Measurements from ENCODE around the gene PSTPIP2.
"Not testable (repeated sequence)": the region's sequence is repeated elsewhere in the genome, so short reads cannot be mapped to it uniquely, and the experiment has no call there.

The PSTPIP2 gene

DNA sequence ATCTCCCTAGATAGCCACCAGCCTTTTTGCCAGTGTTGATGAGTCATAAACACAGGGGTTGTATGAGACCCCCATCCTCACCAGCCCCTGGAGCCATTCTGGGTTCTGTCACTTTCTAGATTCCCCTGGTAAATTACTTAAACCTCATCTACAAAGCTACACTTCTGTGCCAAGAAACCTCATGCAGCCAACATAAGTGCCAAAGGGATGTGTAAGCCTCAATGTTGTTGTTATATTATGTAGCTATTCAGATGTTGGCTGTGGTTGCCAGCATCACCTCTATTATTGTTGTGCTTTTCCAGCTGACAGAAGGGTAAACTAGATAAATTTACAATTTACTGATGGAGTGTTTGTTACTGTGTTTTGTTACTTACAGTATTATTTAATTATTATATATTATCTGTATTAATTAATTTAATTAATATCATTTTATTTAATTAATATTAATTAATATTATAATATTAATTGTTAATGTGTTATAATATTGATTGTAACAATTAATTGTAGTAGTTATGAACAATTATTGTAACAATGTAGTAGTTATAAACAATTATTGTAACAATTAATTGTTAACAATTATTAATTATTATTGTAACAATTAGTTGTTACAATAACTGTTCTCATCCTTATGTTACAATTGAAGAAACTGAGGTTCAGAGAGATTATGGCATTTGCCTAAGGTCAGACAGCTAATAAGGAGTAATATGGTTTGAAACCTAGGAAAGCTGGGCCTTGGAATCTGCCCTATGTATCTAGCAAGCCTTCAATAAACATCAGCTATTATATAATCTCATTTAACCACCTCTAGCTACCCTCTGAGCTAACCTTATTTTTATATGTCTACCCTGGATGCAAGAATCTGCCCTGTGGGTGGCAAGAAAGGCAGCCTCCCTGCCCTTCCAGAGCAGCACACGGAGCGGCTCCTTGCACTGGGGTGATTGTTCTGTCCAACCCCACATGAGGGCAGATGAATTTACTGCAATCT lies 36.1 kb downstream of the PSTPIP2 start:
- DNase-seq = no peak

DNA sequence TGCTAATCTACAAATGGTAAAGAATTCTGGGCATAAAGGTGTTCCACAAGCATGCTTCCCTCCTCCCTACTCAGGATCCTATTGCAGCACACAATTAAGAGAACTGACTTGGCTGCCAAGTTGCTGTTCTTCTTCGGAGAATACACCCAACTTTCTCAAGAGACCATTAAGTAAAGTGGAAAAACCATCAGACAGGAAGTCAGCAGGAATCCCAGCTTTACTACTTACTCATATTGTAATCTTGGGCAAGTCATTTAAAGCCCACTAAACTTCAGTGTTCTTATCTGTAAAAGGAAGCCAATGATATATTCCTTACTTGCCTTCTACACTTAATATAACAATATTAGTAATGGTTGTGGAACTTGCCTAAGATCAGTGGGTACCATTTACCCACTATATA lies 37.8 kb downstream of the PSTPIP2 start:
- DNase-seq = no peak

DNA sequence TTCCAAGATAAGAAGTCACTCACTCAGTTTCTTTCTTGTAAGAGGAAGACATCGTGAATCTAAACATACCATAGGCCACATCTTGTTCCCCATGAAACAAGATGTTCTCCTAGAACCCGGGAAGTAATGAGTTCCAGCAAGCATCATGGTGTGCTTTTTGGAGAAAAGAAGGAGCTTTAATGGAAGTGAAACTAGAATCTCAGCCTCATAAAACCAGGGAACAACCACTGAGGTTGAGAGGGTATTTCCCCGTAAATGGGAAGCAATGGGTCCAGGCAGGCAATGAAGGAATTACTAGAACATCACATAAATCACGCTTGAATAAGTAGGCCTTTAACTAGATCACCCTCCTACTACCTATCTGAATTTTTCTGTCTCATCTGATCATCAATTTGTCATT lies 40.3 kb downstream of the PSTPIP2 start:
- DNase-seq = no peak

DNA sequence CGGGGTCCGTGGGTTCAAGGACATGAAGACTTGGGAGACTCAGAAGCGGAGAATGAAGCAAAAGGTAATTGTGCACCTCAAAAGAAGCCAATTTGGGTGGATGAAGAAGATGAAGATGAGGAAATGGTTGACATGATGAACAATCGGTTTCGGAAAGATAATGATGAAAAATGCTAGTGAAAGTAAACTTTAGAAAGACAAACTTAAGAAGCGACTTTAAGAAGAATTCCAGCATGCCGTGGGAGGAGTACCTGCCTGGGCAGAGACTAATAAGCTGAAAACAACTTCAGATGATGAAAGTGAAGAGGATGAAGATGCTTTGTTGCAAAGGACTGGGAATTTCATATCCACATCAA lies 43.5 kb downstream of the PSTPIP2 start:
- DNase-seq = no peak

DNA sequence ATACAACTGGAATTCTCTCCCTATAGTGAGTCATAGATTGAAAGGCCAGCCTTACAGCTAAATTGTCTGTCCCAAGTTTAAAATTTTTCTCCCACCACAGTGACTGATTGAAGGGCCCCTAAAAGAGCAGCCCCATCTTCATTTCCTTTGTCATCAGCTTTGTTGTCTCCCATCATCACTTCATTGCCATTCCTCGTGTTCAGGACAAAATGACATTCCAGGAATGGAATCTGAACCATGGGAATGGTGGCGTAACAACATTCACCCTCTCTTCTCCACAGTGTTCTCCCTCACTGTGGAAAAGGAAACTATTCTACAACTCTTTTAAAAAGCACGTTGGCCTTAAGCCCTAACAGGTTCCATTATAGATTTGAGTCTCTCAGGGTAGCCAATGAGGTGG lies 52.1 kb downstream of the PSTPIP2 start:
- no peak for DNase-seq

DNA sequence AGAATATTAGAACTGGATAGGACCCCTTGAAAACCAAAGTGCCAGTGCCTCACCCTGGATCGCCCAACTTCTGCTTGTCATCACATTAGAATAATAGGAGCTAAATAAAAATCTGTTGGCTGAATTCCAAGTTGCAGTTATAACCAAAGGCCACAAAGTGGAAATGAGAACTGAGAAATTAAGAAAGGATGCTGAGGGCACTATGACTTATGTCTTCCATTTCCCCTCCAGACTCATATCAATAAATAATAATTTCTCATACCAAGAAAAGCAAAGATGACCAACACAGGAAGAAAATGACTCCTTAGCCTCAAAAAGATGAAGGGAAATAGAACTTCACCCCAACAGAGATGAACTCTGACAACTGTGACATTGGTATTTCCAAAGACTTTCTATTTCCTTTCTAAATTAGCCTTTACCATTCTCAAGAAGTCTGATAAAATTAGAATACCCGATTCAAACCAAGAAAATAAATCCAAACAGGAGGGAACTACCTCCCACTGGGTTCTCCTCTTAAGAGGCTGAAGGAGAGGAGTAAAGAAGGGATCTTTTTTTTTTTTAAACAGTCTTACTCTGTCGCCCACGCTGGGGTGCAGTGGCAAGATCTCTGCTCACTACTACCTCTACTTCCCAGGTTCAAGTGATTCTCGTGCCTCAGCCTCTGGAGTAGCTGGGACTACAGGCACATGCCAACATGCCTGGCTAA lies 58.4 kb downstream of the PSTPIP2 start:
- peak in 1 of 5 donors; percentile 56 for DNase-seq

DNA sequence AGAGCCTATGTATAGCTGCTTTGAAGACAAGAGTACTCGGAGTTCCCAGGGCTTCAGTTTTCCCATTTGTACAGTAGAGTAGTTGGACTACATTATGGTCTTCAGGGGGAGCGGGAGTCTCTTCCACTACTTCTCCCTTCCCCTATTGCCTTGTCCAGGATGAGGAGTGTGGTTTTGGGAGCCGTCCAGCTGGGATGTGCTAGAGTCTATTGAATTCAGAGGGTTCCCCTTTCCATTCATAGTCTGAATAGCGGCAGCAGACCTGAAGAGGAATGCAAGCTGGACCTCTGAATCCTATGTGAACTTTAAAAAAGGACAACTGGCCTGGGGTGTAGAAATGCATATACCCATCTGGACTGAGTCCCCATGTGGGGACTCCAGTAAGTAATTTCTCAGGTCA lies 61.4 kb downstream of the PSTPIP2 start:
- DNase-seq = no peak

DNA sequence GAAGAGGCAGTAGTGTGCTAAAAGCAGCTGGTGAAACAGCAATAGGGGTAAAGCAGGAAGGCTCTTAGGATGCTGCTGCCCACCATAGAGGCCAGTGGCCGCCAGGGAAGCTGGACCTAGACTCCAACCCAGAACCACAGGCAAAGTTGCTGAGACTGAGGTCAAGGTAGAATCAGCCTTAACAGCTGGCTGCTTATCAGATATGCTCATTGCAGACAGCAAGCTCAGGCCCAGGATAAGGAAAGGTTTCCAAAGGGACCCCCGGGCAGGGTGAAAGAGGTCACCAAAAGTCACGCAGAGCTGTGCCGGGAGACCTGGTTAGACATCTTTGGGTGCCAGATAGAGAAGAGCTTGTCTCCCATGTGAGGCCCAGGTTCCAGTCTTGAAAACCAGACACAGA lies 62.0 kb downstream of the PSTPIP2 start:
- no peak for DNase-seq

DNA sequence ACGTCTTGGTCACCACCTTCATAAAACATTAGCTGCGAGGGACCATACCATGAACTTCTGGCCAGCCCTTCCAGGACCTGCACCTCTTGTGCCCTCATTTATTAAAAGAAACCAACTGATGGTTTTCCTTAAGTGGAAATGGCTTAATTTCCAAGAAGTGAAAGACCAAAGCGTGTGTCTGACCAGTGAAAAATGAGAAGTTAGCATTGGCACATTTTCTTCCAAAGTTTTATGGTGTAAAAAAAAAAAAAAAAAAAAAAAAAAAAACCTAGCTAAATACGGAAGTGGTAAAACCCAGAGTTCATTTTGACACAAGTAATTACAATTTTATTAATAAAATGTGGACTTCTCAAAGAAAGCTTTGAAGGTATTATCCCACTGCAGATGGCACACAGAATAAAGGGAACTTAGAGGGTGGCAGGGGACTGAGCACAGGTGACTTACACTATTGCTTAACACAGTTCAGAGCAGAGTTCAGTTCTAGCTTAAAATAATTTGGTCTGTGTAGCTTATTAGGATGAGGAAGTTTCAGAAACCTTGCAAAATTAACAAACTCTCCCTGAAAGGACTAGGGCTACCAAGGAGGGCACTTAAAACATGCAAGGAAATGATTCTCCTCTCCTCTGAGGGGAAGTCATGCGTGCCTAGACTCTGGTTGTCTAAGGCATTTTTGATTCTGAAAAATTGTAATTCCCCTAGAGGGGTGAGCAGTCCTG lies 62.8 kb downstream of the PSTPIP2 start:
- DNase-seq = no peak

DNA sequence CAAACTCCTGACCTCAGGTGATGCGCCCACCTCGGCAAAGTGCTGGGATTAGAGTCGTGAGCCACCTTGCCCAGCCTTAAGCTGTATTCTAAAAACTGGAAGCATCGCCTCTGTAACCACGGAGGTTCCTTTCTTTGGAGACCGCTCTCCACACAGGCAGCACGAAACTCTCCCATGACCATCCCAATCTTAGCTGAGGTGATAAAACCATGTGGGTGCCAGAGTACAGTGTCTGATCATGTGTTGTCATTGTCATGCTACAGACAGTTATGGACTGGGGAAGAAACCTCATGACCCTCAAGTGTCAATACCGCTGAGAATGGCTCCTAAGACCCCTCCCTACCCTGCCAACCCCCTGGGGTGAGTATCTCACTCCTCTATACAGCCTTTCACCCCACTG lies 63.5 kb downstream of the PSTPIP2 start:
- DNase-seq = no peak

DNA sequence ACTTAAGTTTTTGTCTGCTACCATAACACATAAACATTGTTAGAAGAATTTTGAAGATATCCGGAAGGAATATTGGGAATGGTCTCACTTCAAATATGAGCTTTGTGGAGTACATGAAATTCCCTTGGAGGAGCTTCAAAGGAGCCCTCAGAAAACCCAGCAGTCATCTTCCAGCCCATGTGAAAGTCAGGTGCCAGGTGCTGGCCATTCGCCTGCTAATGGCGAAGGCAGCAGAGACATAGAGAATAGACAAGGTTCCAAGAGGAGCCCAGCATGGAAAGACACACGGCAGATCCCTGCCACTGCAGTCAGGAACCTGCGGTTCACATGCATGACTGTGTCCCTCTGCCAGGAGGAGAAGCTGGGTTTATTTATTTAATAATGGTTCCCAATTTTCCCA lies 64.9 kb downstream of the PSTPIP2 start:
- DNase-seq = no peak

DNA sequence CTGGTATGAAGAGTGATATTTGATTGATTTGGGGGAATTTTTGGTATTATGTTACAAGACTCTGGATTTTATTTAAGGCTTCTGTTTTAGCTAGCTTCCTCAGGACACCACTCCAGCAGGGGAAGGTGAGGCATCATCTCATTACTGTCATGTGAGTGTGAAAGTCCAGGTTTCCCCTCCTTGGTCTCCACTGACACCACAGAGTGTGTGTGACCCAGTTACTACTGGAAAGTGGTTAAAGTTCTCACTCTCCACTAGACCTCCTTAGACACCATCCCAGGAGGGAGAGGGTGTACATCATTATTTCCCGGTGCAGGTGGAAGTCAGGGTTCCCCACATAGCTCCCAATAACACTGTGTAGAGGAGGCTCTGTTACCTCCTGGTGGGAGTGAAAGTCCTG lies 69.1 kb downstream of the PSTPIP2 start:
- no peak for DNase-seq

DNA sequence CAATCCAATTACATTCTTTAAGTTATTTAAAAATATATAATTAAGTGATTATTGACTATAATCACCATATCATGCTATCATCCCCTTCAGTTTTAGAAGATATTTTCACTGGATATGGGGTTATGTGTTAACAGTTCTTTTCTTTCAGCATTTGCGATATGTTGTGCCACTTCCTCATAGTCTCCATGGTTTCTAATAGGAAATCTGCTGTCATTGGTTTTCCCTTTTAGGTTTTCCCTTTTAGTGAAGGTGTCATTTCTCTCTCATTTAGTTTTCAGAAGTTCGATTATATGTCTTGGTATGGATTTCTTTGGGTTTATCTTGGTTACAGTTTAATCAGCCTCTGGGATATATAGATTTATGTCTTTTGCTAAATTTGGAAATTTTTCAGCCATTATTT lies 70.2 kb downstream of the PSTPIP2 start:
- no peak for DNase-seq

DNA sequence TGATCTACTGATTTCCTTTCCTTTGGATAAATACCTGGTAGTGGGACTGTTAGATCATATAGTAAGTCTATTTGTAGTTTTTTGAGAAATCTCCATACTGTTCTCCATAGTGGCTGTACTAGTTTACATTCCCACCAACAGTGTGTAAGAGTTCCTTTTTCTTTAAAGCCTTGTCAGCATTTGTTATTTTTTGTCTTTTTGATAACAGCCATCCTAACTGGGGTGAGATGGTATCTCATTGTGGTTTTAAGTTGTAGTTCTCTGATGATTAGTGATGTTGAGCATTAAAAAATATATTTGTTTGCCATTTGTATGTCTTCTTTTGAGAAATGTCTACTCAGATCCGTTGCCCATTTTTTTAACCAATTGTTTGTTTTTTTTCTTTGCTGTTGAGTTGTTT lies 71.0 kb downstream of the PSTPIP2 start:
- DNase-seq = no peak

DNA sequence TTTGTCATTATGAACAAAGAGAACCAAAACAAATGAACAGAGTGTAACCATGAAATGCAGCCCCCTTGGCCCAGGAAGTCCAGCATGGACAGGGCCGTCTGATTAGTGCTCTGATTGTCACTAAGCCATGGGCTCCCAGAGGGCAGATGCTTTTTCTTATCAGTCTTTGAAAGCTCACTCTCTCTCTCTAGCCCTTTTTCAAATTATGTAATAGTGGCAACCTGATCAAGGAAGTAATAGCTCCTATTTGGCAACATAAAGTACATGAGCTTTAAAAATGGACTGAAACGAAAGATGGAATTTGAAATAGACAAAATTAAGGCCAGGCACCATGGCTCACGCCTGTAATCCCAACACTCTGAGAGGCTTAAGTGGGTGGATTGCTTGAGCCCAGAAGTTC lies 72.5 kb downstream of the PSTPIP2 start:
- DNase-seq = no peak

DNA sequence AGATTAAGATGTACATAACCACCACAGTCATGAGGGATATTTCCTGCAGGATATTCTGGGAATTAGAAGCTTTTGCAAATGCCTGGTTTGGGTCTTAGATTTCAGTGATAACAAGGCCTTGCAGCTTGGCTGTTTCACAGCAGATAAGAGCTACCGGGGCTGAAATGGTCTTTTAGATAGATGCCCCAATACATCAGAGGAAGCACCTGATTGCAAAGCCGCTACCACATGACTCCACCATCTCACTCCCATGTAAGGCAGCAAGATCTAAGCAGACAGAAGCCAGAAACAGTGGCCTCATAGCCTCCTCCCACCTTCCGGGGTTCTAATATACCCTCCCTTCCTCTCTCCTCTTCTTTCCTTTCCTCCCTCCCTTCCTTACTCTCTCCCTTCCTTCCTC lies 73.8 kb downstream of the PSTPIP2 start:
- DNase-seq = peak in 1 of 5 donors; percentile 17

DNA sequence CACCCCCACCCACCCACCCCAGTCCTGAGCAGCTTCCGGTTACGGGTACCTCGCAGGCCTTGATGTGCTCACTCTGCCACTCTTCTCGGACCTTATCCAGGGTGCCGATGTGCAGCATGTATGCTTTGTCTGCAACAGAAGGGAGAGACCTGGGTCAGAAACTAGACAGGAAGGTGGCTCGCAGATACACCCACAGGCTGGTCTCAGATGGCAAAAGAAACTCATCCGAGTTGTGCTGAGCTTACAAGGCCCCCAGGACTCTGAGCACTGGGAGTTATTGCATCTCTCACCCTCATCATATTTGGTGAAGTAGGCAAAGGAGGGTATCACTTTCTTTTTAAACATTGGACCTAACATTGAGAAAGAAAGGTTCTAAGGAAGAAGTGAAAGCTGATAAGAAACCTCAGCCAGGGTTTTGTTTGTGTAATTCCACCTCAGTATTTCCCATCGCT lies 74.3 kb downstream of the PSTPIP2 start:
- peak in 1 of 5 donors; percentile 29 for DNase-seq

DNA sequence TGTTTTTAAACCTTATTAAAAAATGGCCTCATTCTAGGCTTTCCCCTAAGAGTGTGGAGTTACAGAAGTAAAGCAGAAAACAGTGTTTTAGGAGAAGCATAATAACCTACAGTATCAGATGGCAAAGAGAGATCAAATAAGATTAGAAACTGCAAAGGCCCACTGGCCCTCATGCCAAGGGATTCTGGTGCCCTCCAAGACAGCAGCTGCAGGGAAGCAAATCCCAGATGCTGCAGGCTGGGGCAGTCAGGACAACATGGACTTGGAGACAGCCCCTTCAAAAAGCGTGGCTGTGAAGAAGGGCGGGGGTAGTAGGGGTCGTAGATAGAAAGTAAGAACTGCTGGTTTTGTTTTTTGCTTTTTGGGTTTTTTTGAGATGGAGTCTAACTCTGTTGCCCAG lies 76.6 kb downstream of the PSTPIP2 start:
- DNase-seq = no peak

DNA sequence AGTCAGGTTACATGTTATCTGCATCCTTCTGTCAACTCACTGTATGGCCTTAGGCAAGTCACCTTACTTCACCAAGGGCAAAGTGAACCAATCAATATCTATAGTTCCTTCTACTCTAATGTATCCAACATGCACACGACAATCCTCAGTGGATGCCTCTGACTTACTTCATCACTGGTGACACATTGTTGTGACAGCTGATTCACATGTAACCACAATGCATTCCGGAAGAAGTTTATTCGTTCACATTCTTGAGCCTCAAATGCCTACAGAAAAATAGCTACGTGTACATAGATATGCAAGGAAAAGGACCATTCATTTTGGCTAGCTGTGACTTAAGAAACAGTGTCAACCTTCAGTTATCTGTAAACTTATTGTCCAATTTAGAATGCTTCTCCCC lies 78.6 kb downstream of the PSTPIP2 start:
- no peak for DNase-seq

DNA sequence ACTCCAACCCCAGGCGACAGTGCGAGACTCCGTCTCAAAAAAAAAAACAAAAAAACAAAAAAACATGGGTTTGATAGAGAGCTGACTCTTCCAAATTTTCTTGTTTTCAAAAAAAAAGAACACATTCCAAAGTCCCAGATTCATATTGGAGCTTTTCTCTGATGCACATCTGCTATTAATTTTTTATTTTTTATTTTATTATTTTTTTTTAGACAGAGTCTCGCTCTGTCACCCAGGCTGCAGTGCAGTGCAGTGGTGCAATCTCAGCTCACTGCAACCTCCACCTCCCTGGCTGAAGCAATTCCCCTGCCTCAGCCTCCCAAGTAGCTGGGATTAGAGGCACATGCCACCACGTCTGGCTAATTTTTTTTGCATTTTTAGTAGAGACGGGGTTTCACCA lies 79.5 kb downstream of the PSTPIP2 start:
- DNase-seq = not testable (repeated sequence)

DNA sequence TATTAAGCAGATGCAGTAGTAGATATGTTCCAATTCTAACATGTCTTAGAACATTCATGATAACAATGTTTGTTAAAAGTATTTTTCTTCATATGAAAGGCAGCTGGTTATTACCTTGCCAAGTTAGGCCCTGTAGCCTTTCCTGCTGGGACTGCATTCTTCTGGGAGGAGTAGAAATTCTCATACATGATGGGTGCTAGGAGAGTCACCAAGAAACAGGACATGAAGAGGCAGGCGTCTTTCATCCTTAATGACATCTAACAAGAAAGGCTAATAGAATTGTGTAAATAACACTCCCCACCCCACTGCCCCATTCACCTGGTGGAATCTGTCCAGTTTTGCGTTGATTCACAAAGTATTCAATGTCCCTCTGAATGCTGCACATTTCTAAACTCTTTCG lies 80.3 kb downstream of the PSTPIP2 start:
- no peak for DNase-seq

DNA sequence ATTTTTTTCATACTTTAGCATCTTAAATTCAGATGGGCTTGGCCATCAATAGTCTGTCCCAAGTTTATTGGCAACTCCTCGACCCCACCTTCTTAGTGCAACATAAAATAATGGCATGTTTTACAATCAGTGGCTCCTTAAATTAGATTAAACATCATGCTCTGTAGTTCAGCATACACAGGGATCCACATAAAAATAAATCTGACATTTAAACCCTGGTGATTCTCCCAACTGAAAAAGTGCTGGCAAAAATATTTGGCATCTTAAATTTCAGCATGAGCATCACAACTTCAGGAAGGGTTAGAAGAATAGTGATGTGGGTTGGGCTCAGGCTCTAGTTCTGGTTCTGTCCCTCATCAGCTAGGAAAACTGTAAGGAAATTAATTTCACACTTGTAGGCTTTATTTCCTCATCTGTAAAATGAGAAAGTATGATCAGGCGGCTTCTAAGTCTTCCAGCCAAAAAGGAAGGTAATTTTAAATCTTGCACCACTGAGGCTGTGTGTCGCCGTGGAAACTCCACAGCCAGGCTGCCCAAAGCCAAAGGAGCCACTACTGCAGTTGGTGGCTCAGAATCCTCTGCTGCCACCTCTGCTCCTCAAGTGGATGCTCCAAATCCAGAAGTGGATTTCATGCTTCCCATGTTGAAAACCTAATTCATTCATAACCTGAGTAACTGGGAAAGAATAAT lies 87.4 kb downstream of the PSTPIP2 start:
- no peak for DNase-seq

DNA sequence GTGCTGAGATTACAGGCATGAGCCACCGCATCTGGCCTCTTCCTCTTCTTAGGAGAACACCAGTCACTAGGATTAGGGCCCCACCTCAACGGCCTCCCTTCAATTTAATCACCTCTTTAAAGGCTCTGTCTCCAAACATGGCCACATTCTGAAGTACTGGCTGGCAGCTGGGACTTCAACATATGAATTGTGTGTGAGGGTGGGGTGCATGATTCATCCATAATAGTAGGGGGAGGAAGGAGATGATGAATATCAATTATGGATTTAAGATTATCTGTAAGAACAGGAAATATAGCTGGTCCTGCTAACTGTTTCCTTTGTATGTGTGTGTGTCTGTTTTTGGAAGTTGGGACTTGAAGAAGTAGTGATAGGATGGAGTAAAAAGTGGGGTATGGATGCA lies 90.2 kb downstream of the PSTPIP2 start:
- DNase-seq = no peak
